Hepatocyte (in vitro differentiated cells): ENCODE results near the gene CHAT.

Source experiments
- CTCF ChIP-seq: fragments of 200-600 bp; sonication (generic); IDR thresholded peaks from 2 replicates; pipeline ENCODE4 v1.5.1; 2016; ENCODE audit warnings: antibody characterized with exemption, mild to moderate bottlenecking; ENCODE audit not compliant: poor library complexity
- EZH2 ChIP-seq: fragments of 200-600 bp; sonication (generic); IDR thresholded peaks from 2 replicates; pipeline ENCODE4 v1.6.1; 2016; ENCODE audit warnings: antibody characterized with exemption, mild to moderate bottlenecking, borderline replicate concordance
- EZH2phosphoT487 ChIP-seq: fragments of 200-600 bp; sonication (generic); IDR thresholded peaks from one replicate; pipeline ENCODE4 v1.6.1; 2018; ENCODE audit warnings: antibody characterized with exemption, mild to moderate bottlenecking, low read depth, moderate library complexity; ENCODE audit not compliant: unreplicated experiment, severe bottlenecking

GRCh38 chr10:49652421-49653272 lies 38.8 kb downstream of the CHAT start:
- TF ChIP-seq CTCF (no peak), EZH2 (no peak), EZH2phosphoT487 (no peak)
